HEK293T (cell line): ENCODE results near the gene UBQLN1.

Source experiments
- ARNT ChIP-seq: fragments of 450-650 bp; IDR thresholded peaks from 2 replicates; pipeline ENCODE4 v1.6.1; 2017; ENCODE audit warnings: mild to moderate bottlenecking
- ELF4 ChIP-seq: fragments of 450-650 bp; IDR thresholded peaks from 2 replicates; pipeline ENCODE4 v1.6.1; 2017; ENCODE audit warnings: antibody characterized with exemption
- FOXA1 ChIP-seq: fragments of 450-650 bp; IDR thresholded peaks from 2 replicates; pipeline ENCODE4 v1.6.1; 2016; ENCODE audit warnings: mild to moderate bottlenecking
- FOXM1 ChIP-seq: fragments of 450-650 bp; IDR thresholded peaks from 2 replicates; pipeline ENCODE4 v1.6.1; 2017; ENCODE audit warnings: mild to moderate bottlenecking, borderline replicate concordance
- L3MBTL2 ChIP-seq: fragments of 450-650 bp; conservative IDR thresholded peaks from 2 replicates; pipeline ENCODE4 v1.6.1; 2016; ENCODE audit warnings: mild to moderate bottlenecking
- LEF1 ChIP-seq: fragments of 450-650 bp; IDR thresholded peaks from 2 replicates; pipeline ENCODE4 v1.6.1; 2017; ENCODE audit warnings: mild to moderate bottlenecking, borderline replicate concordance
- SP1 ChIP-seq: fragments of 450-650 bp; IDR thresholded peaks from 2 replicates; pipeline ENCODE4 v1.6.1; 2017
- TARDBP ChIP-seq: fragments of 450-650 bp; IDR thresholded peaks from 2 replicates; pipeline ENCODE4 v1.6.1; 2016
- ZNF384 ChIP-seq: fragments of 450-650 bp; IDR thresholded peaks from 2 replicates; pipeline ENCODE4 v1.6.1; 2016

- TF ChIP-seq SP1 (no peak), LEF1 (no peak), FOXA1 (no peak), FOXM1 (no peak), ZNF384 (no peak), ELF4 (no peak), ARNT (no peak), L3MBTL2 (no peak), TARDBP (no peak)
Observed at GRCh38 chr9:83656952-83657351, 50.8 kb downstream of the UBQLN1 start.
